GM12875 (cell line): Measurements from ENCODE around the gene PRKCZ.

ENCODE experiments used
- H3K4me3 ChIP-seq: one replicate; pipeline ENCODE4 v1.5.1; 2011; ENCODE audit warnings: low read depth, low read length, control low read depth
- TF ChIP-seq, protein P1 (sequence below): IDR thresholded peaks from 2 replicates; pipeline ENCODE4 v1.5.1; 2011; ENCODE audit warnings: low read depth, mild to moderate bottlenecking, control low read depth, inconsistent platforms, low read length, moderate library complexity, borderline replicate concordance; ENCODE audit not compliant: insufficient read depth

PRKCZ gene

DNA sequence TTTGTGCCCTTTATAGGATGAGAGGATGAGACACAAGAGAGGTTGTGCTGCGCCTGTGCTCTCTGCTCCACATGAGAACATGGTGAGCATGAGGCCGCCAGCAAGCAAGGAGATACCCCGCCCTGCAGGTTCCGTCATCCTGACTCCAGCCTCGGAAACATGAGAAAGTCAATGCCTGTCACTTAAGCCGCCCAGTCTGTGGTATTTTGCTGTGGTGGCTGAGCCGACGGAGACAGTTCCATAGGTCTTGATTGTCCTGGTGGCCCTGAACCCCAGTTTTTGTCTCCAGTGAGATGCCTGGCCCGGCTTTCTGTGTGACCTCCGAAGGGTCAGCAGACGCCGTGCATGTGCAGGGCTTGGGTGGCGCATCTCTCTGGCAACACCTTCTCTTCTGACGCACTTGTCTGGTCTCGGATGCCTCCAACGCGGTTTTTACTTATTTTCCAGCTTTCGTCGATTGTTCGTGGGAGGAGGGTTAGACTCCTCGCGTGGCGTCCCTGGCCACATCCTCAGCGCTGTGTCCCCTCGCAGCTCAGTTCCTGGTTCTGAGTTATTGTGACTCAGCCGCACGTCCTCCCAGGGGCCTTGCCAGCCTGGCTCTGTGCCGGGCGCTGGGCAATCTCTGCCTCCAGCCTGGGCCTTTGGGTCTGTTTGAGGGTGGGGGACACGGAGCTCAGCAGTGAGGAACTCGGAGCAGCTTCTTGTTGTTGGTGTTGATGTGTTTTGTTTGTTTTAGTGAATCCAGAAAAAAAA, 74.4 kb downstream of the PRKCZ start:
- TF ChIP-seq, protein P1, sequence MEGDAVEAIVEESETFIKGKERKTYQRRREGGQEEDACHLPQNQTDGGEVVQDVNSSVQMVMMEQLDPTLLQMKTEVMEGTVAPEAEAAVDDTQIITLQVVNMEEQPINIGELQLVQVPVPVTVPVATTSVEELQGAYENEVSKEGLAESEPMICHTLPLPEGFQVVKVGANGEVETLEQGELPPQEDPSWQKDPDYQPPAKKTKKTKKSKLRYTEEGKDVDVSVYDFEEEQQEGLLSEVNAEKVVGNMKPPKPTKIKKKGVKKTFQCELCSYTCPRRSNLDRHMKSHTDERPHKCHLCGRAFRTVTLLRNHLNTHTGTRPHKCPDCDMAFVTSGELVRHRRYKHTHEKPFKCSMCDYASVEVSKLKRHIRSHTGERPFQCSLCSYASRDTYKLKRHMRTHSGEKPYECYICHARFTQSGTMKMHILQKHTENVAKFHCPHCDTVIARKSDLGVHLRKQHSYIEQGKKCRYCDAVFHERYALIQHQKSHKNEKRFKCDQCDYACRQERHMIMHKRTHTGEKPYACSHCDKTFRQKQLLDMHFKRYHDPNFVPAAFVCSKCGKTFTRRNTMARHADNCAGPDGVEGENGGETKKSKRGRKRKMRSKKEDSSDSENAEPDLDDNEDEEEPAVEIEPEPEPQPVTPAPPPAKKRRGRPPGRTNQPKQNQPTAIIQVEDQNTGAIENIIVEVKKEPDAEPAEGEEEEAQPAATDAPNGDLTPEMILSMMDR, result no peak
- no peak overlapping the region for H3K4me3 ChIP-seq

DNA sequence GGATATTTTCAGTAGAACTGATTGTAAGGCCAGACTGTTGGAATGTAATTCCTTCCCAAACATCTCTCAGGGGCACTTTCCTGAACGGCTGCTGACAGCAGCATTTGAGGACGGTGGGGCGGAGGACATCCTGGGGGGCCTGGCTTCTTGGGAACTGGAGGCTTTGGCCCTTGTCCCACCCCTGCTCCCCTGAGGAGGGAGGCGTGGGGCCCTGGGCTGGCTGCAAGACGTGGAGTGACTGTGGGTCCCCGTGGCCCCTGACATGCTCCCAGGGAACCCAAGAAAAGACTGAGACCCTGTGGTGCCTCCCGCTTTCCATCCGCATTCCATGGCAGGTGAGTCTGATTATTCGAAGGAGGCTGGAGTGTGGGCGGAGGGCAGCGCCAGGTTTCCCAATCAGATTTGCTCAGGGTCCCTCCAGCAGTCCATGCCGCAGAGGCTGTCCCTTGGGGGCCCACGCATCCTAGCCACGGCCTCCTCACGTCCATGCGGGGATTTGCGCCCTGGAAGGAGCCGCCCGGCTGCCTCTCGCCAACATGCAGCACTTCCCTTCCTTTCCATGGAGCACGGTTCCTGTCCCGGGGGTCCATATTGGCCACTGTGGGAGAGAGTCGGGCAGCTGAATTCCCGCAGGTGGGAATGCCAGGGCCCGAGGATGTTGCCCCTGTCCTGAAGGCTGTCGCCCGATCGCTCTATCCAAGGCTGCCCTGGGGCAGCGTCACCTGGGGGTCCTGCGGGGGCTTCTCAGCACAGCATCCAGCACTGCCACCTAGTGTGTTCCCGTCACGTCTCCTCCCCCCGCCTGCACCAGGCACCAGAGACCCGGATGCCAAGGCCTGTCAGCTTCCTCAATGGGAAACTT, 75.4 kb downstream of the PRKCZ start:
- TF ChIP-seq, protein P1, result no peak
- H3K4me3 ChIP-seq, result no peak overlapping the region

DNA sequence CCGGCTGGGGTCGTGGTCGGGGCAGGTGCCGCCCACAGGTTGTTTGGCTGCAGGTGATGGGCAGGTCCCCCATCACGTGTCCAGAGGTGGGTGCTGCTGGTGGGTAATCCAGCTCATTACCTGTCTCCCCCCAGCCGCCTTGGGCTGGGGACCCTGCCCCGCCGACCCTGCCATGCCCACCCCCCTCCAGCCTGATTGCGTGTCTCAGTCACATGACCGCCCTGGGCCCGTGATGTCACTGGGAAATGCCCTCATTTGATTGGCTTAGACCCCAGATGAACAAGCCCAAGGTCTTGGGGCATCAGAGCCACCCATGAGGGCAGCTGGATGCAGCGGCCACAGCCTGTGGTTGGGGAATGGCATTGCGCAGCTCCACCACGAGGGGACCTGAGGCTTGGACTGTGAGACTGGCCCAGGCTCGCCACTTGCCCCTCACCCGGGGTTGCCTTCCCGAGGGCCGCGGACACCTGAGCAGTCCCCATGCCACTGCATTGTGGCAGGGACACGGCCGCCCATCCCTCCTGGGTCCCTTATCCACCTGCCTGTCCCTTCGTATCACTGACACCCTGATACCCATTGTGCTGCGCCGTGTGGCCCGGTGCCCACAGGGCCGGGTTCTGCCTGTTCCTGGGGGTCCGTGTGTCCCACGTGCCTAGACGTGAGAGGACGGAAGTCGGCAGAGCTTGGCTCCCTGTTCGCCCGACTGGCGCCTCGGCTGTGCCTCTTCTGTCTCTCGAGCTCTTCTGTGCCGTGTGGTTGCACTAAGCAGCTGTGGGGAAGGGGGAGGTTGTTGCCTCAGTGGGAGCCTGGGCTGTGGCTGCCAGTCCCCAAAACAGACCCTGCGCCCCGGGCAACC, 76.3 kb downstream of the PRKCZ start:
- TF ChIP-seq, protein P1, result no peak
- no peak overlapping the region for H3K4me3 ChIP-seq

DNA sequence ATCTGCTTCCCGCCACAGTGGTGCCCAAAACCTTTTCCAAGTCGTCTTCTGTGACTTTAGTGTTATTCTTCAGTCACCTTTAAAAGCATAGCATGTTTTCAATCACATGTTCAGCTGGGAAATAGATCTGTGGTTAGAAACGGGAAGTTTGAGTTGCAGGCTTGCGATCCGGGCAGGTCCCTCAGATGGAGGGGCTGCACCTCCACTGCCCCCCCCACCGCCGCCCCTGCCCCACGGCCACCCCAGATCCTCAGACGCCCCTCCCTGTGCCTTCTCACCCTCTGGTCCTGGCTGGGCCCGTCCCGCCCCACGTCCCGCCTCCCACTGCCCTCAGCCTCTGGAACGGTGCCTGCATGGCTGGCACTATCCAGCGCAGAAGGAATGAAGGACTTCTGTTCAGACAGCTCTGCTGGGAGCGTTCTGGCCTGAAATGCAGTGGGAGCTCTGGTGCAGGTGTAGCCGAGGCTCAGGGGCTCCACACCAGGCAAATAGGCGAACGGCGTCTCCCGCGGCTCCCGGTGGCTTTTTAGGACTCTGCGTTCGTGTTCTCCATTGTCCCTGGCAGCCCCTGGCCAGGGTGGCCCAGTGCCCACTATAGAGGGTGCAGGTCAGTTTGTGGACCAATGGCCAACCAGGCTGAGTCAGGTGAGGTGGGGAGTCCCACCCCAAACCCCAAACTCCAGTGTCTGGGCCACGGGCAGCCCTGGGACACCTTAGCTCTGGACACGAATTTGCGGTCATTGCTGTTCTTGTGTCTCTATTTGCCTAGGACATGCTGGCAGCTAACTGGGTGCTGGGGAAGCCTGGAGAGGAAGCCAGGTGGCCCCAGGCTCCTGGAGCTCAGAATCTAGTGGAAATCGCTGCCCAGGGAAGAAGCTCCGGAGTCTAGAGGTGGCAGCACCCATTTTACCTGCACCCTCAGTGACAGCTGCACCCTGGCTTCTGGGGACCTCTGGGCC, 77.3 kb downstream of the PRKCZ start:
- H3K4me3 ChIP-seq, result no peak overlapping the region

DNA sequence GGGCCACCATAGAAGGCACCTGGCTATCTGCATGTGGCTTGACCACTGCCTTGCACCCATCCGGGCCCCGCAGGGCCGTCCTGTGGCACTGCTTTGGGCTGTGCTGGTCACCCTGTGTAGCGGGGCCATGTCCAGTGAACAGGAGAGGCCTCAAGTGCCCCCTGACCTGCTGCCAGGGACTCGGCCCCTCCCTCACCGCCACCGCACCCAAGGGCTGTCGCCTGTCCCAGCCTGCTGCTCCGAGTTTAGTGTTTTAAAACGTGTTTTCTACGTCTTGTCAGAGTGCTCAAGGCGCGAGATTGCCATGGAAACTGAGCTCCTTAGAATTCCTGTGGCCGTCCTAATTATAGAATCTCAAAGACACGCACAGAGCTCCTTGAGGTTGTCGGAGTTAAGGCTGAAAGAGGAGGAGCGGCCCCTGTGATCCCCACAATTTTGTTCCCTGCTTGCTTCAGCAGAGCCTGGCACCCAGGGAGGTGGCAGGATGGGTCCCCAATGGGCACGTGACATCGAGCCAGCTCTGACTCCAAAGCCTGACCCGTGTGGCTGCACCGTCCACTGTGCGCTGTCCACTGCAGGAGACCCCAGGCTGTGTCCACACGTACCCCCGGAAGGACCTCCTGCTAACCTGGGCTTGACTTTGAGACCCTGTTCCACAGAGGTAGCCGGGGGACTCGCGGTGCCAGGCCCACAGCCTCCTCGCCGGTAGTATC, 78.1 kb downstream of the PRKCZ start:
- TF ChIP-seq, protein P1, result no peak
- no peak overlapping the region for H3K4me3 ChIP-seq

More for the DNA sequence above, 77.3 kb downstream of the PRKCZ start:
- TF ChIP-seq, protein P1, result no peak
